KBM-7 (cell line): ENCODE results near the gene CUL3.
"Not testable (repeated sequence)": the region's sequence is repeated elsewhere in the genome, so short reads cannot be mapped to it uniquely, and the experiment has no call there.

Experiments
- DNase-seq: peaks from one replicate; pipeline ENCODE4 v3.0.0-alpha.2; 2015
- in situ Hi-C: fragments of 300-500 bp; cut with MboI; formaldehyde crosslinking; loops from 2 replicates; pipeline ENCODE4 v1.14.3; 2020; ENCODE audit warnings: low sequenced_read_pairs, low pct_unique_long_range_greater_than_20kb, mixed read lengths

The CUL3 gene

GRCh38 chr2:224555823-224556366, 29.3 kb downstream of the CUL3 start:
- in situ Hi-C loops: no loop called here
- no peak for DNase-seq

GRCh38 chr2:224552771-224553170, 32.4 kb downstream of the CUL3 start:
- in situ Hi-C loops: no loop called here
- DNase-seq: no peak

- no peak for DNase-seq
- in situ Hi-C loops: no loop called here
Observed at GRCh38 chr2:224551693-224552092, 33.5 kb downstream of the CUL3 start.

GRCh38 chr2:224546926-224547325, 38.2 kb downstream of the CUL3 start:
- no peak for DNase-seq
- in situ Hi-C loops: no loop called here

- in situ Hi-C loops: no loop called here
- DNase-seq: no peak
Observed at GRCh38 chr2:224545884-224546644, 39.1 kb downstream of the CUL3 start.

GRCh38 chr2:224543939-224544338, 41.2 kb downstream of the CUL3 start:
- in situ Hi-C loops: no loop called here
- DNase-seq: no peak

GRCh38 chr2:224538561-224539138, 46.5 kb downstream of the CUL3 start:
- DNase-seq: no peak
- in situ Hi-C loops: no loop called here

- no peak for DNase-seq
- in situ Hi-C loops: no loop called here
Observed at GRCh38 chr2:224532931-224533330, 52.2 kb downstream of the CUL3 start.

GRCh38 chr2:224532441-224532840, 52.7 kb downstream of the CUL3 start:
- in situ Hi-C loops: no loop called here

GRCh38 chr2:224528171-224528570, 57.0 kb downstream of the CUL3 start:
- in situ Hi-C loops: no loop called here
- no peak for DNase-seq

More at GRCh38 chr2:224532441-224532840, 52.7 kb downstream of the CUL3 start:
- DNase-seq: no peak

GRCh38 chr2:224525774-224526173, 59.4 kb downstream of the CUL3 start:
- no peak for DNase-seq
- in situ Hi-C loops: no loop called here

GRCh38 chr2:224524657-224525056, 60.5 kb downstream of the CUL3 start:
- in situ Hi-C loops: no loop called here
- DNase-seq: no peak

- peak; percentile 29 for DNase-seq
- in situ Hi-C loops: no loop called here
Observed at GRCh38 chr2:224523626-224524577, 61.3 kb downstream of the CUL3 start.

GRCh38 chr2:224522483-224522882, 62.7 kb downstream of the CUL3 start:
- DNase-seq, in situ Hi-C loops: not testable (repeated sequence)

- no peak for DNase-seq
- in situ Hi-C loops: no loop called here
Observed at GRCh38 chr2:224520064-224520463, 65.1 kb downstream of the CUL3 start.

- no peak for DNase-seq
- in situ Hi-C loops: no loop called here
Observed at GRCh38 chr2:224518806-224519580, 66.2 kb downstream of the CUL3 start.

- DNase-seq: peak; percentile 31
- in situ Hi-C loops: no loop called here
Observed at GRCh38 chr2:224517963-224518362, 67.2 kb downstream of the CUL3 start.

- in situ Hi-C loops, DNase-seq: not testable (repeated sequence)
Observed at GRCh38 chr2:224516393-224516792, 68.8 kb downstream of the CUL3 start.

GRCh38 chr2:224513991-224514390, 71.2 kb downstream of the CUL3 start:
- no peak for DNase-seq
- in situ Hi-C loops: no loop called here
